ENCODE measurements around the gene C6orf89.

Gene C6orf89

GRCh38 chr6:36953931-36954261 is 68.1 kb downstream of the C6orf89 start:
- DNase-seq: no peak

- peak in 1 of 2 donors; percentile 51 for DNase-seq
Observed at GRCh38 chr6:36954262-36954931, 68.6 kb downstream of the C6orf89 start, which contains the start of gene PI16. Gene PI16 (plus strand): TSS chr6:36954738. CDS start chr6:36954761, 23 bp downstream.

GRCh38 chr6:36955136-36955535 is 69.4 kb downstream of the C6orf89 start:
- DNase-seq: no peak

GRCh38 chr6:36955671-36956445 is 70.1 kb downstream of the C6orf89 start:
- DNase-seq: no peak

GRCh38 chr6:36956446-36956820 is 70.7 kb downstream of the C6orf89 start:
- no peak for DNase-seq

GRCh38 chr6:36957773-36958271 is 72.1 kb downstream of the C6orf89 start:
- no peak for DNase-seq

- no peak for DNase-seq
Observed at GRCh38 chr6:36958775-36959554, 73.2 kb downstream of the C6orf89 start.

- no peak for DNase-seq
Observed at GRCh38 chr6:36959555-36960250, 74.0 kb downstream of the C6orf89 start.

- no peak for DNase-seq
Observed at GRCh38 chr6:36961441-36962435, 76.0 kb downstream of the C6orf89 start.

GRCh38 chr6:36962874-36963273 is 77.1 kb downstream of the C6orf89 start:
- peak; percentile 90 to 91 for DNase-seq

GRCh38 chr6:36963451-36964290 is 77.9 kb downstream of the C6orf89 start:
- peak; percentile 44 to 64 for DNase-seq

- no peak for DNase-seq
Observed at GRCh38 chr6:36964349-36964748, 78.6 kb downstream of the C6orf89 start.

GRCh38 chr6:36964908-36965307 is 79.2 kb downstream of the C6orf89 start:
- no peak for DNase-seq

- DNase-seq: no peak
Observed at GRCh38 chr6:36967301-36967700, 81.5 kb downstream of the C6orf89 start.

GRCh38 chr6:36967757-36968156 is 82.0 kb downstream of the C6orf89 start:
- no peak for DNase-seq

GRCh38 chr6:36968266-36968977 is 82.7 kb downstream of the C6orf89 start:
- DNase-seq: no peak

GRCh38 chr6:36969240-36969691 is 83.5 kb downstream of the C6orf89 start:
- DNase-seq: no peak

GRCh38 chr6:36969988-36970891 is 84.5 kb downstream of the C6orf89 start:
- DNase-seq: no peak

Data from CD4-positive, alpha-beta T cell treated with Interleukin-1 beta for 1 hour (primary cell).